ENCODE results near the gene TIAM1.

DNA sequence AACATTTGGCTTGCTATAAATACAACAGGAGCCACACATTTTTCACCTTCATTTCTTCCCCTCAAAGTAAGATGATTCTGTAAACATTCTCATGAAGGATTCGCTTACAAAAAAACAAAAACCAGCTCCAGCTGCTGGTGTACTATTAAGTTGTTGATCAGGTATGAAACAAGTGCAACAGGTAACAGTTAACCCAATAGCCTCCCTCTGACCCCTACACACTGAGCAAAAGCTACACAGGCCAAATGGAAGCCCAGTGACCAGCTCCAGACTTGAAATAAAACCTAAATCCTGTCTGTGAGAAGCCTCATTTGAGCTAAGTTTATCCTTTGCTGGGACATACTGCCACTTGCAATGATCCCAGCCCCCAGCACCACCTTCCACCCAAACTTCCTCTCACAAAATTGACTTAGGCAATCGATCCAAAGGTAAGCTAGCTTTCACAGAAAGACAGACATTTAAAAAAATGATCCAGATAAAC, 991 bp downstream of the TIAM1 start:
- TF ChIP-seq, protein P1, sequence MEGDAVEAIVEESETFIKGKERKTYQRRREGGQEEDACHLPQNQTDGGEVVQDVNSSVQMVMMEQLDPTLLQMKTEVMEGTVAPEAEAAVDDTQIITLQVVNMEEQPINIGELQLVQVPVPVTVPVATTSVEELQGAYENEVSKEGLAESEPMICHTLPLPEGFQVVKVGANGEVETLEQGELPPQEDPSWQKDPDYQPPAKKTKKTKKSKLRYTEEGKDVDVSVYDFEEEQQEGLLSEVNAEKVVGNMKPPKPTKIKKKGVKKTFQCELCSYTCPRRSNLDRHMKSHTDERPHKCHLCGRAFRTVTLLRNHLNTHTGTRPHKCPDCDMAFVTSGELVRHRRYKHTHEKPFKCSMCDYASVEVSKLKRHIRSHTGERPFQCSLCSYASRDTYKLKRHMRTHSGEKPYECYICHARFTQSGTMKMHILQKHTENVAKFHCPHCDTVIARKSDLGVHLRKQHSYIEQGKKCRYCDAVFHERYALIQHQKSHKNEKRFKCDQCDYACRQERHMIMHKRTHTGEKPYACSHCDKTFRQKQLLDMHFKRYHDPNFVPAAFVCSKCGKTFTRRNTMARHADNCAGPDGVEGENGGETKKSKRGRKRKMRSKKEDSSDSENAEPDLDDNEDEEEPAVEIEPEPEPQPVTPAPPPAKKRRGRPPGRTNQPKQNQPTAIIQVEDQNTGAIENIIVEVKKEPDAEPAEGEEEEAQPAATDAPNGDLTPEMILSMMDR (IDR thresholded peaks at IDR 0.05 in 4 of 5, conservative IDR thresholded peaks at IDR 0.05 in 1 of 5): no peak
- TF ChIP-seq POLR2A (IDR thresholded peaks at IDR 0.05): no peak

All from gastrocnemius medialis (tissue), 4 donors.